Chondrocyte (in vitro differentiated cells): ENCODE results near the gene VOPP1. TPM values are rescaled to one million over a fixed set of nuclear protein-coding genes. Genes with fewer than 3 reads are reported as not detected.

Experiments used
- DNase-seq: peaks from one replicate; pipeline ENCODE4 v3.0.0; 2021; ENCODE audit warnings: mixed read lengths, low spot score
- H3K27ac Mint-ChIP-seq: one replicate; pipeline ENCODE4 v1.8.0; 2021; ENCODE audit warnings: mild to moderate bottlenecking, moderate library complexity, mixed read lengths; ENCODE audit not compliant: unreplicated experiment
- H3K27me3 Mint-ChIP-seq: 2 replicates; pipeline ENCODE4 v1.8.0; 2021; ENCODE audit warnings: low read depth, mixed read lengths
- H3K36me3 Mint-ChIP-seq: 2 replicates; pipeline ENCODE4 v1.8.0; 2021; ENCODE audit warnings: low read depth, mixed read lengths
- H3K4me1 Mint-ChIP-seq: 2 replicates; pipeline ENCODE4 v1.8.0; 2021; ENCODE audit warnings: low read depth, mild to moderate bottlenecking, mixed read lengths
- H3K4me3 Mint-ChIP-seq: one replicate; pipeline ENCODE4 v1.8.0; 2021; ENCODE audit warnings: mild to moderate bottlenecking, moderate library complexity, mixed read lengths; ENCODE audit not compliant: unreplicated experiment
- H3K9me3 Mint-ChIP-seq: 2 replicates; pipeline ENCODE4 v1.8.0; 2021; ENCODE audit warnings: low read depth, mixed read lengths
- CTCF ChIP-seq: fragments of 200-600 bp; sonication (generic); IDR thresholded peaks from 2 replicates; pipeline ENCODE4 v1.5.0; 2021; ENCODE audit warnings: antibody characterized with exemption, mild to moderate bottlenecking, moderate library complexity
- total RNA-seq: library from RNA; stranded (reverse); gene quantifications from 3 replicates; pipeline ENCODE4 v1.2.1, GENCODE V29; 2021

VOPP1 gene
- total RNA-seq, 1 donor from 2014 or later: 69.2 TPM

- no peaks in the 10 kb centered on the region for H3K9me3 Mint-ChIP-seq
Measured at GRCh38 chr7:55595511-55595910, 23.2 kb upstream of the VOPP1 start.

GRCh38 chr7:55594870-55595269 lies 22.6 kb upstream of the VOPP1 start:
- Mint-ChIP-seq H3K9me3 (no peaks in the 10 kb centered on the region), H3K27me3 (peaks cover 13% of the 10 kb centered on the region), H3K4me3 (no peak overlapping the region), H3K4me1 (no peaks in the 10 kb centered on the region), H3K27ac (no peak overlapping the region), H3K36me3 (no peaks in the 10 kb centered on the region)
- no peak for DNase-seq
- TF ChIP-seq CTCF: no peak

More at GRCh38 chr7:55595511-55595910, 23.2 kb upstream of the VOPP1 start:
- TF ChIP-seq CTCF: no peak
- Mint-ChIP-seq H3K27me3 (peaks cover 14% of the 10 kb centered on the region), H3K4me1 (no peaks in the 10 kb centered on the region), H3K4me3 (no peak overlapping the region), H3K36me3 (no peaks in the 10 kb centered on the region), H3K27ac (no peak overlapping the region)
- DNase-seq: no peak

GRCh38 chr7:55594414-55594813 lies 22.1 kb upstream of the VOPP1 start:
- Mint-ChIP-seq H3K4me1 (no peaks in the 10 kb centered on the region), H3K36me3 (no peaks in the 10 kb centered on the region)

GRCh38 chr7:55593515-55594318 lies 21.4 kb upstream of the VOPP1 start:
- Mint-ChIP-seq H3K27me3 (peaks cover 15% of the 10 kb centered on the region), H3K27ac (no peak overlapping the region), H3K9me3 (no peaks in the 10 kb centered on the region), H3K36me3 (no peaks in the 10 kb centered on the region), H3K4me3 (no peak overlapping the region), H3K4me1 (no peaks in the 10 kb centered on the region)
- DNase-seq: peak; percentile 80
- peak; percentile 88 for TF ChIP-seq CTCF

More at GRCh38 chr7:55594414-55594813, 22.1 kb upstream of the VOPP1 start:
- H3K27me3 Mint-ChIP-seq: peaks cover 13% of the 10 kb centered on the region
- DNase-seq: peak; percentile 76
- TF ChIP-seq CTCF: no peak
- H3K4me3 Mint-ChIP-seq: no peak overlapping the region
- no peaks in the 10 kb centered on the region for H3K9me3 Mint-ChIP-seq
- no peak overlapping the region for H3K27ac Mint-ChIP-seq

GRCh38 chr7:55593172-55593514 lies 20.8 kb upstream of the VOPP1 start:
- no peak for TF ChIP-seq CTCF
- Mint-ChIP-seq H3K27ac (no peak overlapping the region), H3K27me3 (peaks cover 15% of the 10 kb centered on the region), H3K36me3 (no peaks in the 10 kb centered on the region), H3K4me3 (no peak overlapping the region), H3K4me1 (no peaks in the 10 kb centered on the region), H3K9me3 (no peaks in the 10 kb centered on the region)
- DNase-seq: no peak
